Cardiac septum (tissue), 1 donor: ENCODE results near the gene CUBN. TPM values are rescaled to one million over a fixed set of nuclear protein-coding genes. Genes with fewer than 3 reads are reported as not detected.

ENCODE experiments used
- DNase-seq: peaks from one replicate; pipeline ENCODE4 v3.0.0-alpha.2; 2020; ENCODE audit warnings: low spot score
- intact Hi-C: fragments of 100-400 bp; cut with DNase I; formaldehyde crosslinking; loops from one replicate; pipeline ENCODE4 v1.14.0; 2022
- total RNA-seq: library from RNA; stranded (reverse); fragmentation: NEBNext Ultra II Directional; extraction: Animal tissue kit (Norgen Biotek cat#: 25700); gene quantifications from one replicate; pipeline ENCODE4 v1.2.1, GENCODE V29; 2021
- donor health status: DM: no; HTN: no; CAD: no.

Gene CUBN
- total RNA-seq, 1 donor from 2014 or later = 0.54 TPM

DNA sequence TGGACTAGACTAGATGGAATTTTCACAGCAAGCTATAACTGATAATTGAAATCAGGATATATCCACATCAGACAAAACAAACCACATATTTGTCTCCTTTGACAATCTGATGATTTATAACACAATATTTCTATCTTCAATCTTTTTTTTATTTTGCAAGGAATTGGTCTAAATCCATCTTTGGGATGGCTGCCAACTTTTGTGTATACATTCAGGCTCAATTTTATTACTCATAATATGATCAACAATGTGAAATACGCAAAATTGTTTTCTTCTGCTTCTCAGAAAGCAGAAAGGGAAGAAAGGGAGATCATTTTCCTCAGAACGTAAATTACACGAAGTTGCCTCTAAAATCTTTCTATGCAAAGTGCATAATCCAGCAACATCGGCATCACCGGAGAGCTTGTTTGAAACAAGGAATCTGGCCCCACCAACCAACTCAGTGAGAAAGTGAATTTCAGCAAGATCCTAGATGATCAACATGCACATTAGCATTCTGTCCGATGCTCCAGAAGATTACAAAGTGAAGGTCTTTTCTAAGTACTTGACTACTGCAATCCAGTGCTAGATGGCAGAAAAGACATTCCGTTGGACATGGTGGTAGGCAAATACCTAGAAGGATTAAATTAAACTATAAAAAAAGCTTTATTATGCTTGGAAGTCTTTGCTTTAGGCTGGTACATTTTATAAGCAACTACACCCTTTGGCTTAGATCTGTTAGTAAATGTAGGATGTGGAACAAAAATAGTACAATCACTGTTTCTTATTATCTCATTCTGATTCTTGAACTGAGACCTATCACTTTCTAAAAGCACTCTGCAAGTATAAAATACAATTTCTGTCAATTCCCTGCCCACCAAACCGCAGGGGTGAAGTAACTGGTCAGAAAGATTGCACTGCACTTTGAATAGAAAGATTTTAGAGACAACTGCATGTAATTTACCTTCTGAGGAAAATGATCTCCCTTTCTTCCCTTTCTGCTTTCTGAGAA, 186.0 kb downstream of the CUBN start:
- DNase-seq = no peak

DNA sequence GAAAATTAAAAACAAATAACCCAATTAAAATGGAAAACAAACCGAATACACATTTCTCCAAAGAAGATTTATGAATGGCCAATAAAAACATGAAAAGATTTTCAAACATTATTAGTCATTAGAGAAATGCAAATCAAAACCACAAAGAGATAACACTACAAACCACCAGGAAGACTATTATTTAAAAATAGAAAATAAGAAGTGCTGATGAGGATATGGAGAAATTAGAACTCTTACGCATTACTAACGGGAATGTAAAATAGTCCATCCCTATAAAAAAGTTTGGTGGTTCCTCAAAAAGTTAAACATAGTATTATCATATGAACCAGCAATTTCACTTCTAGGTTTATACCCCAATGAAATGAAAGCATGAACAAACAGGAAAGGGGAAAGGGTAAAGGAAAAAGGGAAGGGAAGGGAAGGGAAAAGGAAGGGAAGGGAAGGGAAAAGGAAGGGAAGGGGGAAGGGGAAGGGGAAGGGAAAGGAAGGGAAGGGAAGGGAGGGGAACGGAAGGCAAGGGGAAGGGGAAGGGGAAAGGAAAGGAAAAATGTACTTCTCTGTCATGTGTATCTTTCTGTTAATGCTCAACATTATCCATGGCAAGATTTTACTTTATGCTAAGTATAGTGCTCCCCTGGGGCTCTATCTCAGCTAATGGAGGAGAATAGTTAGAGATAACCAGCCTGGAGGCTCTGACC, 187.1 kb downstream of the CUBN start:
- no peak for DNase-seq
- intact Hi-C loops = no loop called here

More for the DNA sequence above, 186.0 kb downstream of the CUBN start:
- intact Hi-C loops = no loop called here

DNA sequence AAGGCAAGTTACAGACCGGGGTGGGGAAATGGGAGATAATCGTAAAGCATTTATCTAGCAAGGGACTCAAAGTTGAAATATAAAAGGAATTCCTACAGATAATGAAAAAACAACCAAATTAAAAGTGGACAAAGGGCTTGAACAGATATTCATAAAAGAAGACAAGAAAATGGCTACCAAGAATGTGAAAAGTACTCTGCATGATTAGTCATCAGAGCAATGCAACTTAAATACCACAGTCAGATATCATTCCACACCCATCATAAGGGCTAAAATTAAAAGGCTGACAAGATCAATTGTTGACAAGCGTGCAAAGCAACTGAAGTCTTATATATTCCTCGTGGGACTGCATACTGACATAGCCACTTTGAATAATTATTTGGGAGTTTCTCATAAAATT, 187.7 kb downstream of the CUBN start:
- no peak for DNase-seq

DNA sequence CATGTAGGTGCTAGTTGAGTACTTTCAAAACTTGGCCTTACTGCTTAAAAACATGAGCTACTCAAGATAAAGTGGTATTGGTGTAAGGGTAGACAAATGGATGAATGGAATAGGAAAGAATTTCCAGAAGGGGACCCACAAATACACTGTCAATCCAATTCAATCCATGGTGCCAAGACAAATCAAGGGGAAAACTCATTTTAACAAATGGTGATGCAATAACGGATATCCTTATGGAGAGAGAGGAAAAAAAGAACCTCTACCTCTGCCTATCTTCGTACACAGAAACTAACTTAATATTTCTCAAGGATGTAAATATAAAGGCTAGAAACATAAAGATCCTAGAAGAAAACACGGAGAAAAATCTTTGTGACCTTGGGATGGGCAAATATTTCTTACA, 188.5 kb downstream of the CUBN start:
- intact Hi-C loops = no loop called here
- DNase-seq = no peak

More for the DNA sequence above, 187.7 kb downstream of the CUBN start:
- intact Hi-C loops = no loop called here

DNA sequence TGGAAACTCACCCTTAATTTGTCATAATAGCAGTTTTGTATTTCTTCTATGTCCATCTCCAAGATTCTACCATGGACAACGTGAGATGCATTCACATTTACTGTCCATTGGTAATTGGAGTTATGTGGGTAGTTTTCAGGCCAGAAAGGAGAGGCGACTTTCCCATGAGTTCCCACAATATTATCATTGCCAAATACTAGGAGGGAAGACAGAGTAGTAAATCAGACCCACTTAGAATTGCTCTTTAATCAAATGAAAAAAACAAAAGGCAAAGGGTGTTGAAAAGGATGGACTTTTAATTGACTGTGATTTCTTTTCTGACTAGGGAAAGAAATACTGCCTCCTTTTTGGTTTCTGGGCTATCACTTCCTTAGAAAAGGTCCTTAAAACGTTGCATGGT, 190.7 kb downstream of the CUBN start:
- intact Hi-C loops = no loop called here
- DNase-seq = no peak

DNA sequence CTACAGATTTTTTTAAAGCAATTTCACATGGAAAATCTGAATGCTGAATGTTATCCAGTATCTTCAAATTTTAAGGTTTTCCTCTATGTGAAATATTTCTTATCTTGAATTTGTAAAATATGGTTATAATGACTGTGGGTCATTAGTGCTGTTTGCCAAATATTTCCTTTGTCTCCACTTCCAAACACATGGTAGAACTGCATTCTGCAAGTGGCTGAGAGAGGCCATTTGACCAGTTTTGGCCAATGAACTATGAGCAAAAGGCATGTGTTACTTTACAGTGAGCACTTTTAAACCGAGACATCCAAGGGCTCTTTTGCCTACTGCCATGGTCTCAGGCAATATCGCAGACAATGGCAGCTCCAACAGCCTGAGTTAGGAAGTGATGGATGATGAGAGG, 195.2 kb downstream of the CUBN start:
- no peak for DNase-seq
- intact Hi-C loops = no loop called here

DNA sequence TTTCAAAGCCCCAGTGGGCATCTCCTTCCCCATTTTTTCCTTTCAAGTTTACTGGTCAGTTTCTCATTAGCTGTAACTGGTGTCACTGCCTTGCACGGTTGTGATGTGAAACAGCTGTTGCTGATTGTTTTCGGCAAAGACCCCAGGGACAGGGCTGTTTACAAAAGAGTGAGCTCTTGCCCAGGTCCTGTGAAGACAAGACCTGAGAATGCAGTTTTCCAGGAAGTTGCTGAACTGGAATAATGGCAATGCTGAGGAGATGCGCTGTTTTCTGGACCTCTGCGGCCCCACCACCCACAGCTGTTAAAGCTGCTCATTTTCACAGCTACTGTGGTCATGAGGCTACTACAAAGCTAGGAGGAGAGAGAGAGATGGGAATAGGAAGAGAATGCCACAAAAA, 195.8 kb downstream of the CUBN start:
- intact Hi-C loops = no loop called here
- no peak for DNase-seq

DNA sequence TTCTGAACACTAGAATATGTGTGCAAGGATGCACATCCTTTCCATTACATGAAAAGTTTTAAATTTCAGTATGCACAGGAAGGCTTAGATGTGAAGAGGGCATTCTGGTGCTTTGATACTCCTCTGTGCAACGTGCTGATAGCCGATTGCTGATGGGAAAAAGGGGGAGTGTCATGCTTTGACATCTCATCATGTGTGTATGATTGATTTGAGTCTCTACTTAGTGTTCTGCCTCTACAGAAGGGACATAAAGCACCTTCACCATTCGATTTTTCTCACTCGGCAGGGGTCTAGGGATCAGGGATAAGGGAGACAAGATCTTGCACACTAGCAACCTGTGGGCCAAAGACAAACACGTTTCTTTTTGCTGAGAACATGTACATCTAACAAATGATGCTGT, 197.7 kb downstream of the CUBN start:
- DNase-seq = no peak
- intact Hi-C loops = no loop called here

DNA sequence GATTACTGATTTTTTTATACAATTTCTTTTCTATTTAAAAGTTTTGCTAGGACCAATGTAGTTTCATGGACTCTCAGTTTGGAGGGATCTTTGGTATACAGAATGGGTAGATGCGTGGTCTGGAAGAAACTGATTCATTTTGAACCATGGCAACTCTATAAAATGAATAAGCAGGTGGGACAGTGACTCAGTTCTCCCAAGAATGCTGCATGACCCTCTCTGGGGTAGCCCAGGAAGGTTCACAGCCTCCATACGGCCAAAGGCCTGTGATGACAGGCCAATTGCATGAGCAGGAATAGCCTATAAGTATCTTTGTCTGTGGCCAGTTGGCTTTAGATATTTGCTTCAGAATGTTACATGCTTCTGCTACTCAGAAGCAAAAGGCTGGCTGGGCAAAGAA, 199.1 kb downstream of the CUBN start:
- intact Hi-C loops = no loop called here

DNA sequence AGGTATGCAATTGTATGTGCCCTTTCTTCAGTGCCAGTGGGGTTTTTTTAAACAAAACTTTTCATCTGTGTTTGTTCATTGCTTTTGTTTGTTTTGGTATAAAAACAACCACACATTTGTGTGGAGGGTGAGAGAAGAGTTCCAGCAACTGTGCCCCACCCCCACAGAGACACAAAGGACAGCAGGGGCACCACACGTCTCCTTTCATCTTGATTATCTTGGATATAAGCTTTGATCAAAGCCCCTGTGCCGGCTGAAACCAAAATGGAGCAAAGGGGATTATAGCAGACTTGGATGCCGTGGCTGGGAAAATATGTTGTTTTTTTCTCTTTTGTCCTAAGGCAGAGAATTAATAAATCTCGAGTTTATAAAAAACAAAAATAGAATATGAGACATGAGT, 200.5 kb downstream of the CUBN start:
- intact Hi-C loops = no loop called here
- no peak for DNase-seq

More for the DNA sequence above, 199.1 kb downstream of the CUBN start:
- no peak for DNase-seq

DNA sequence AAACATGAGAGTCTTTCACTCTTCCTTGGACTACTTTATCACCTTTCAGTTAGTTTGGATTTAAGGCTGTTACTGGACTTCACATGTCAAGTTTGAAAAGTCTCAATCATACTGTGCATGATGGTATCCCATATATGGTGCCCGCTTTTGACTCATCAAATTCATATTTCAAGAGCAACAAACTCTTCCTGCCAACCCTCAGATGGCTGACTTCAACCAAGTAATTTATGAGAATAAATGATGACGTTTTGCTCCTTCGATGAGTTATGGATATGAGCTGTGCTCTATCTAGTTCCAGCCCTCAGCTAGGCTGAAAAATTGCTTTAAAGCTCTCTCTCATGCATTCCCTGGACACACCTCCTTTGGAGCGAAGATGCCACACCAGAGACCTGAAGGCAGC, 202.1 kb downstream of the CUBN start:
- intact Hi-C loops = no loop called here
- DNase-seq = no peak

DNA sequence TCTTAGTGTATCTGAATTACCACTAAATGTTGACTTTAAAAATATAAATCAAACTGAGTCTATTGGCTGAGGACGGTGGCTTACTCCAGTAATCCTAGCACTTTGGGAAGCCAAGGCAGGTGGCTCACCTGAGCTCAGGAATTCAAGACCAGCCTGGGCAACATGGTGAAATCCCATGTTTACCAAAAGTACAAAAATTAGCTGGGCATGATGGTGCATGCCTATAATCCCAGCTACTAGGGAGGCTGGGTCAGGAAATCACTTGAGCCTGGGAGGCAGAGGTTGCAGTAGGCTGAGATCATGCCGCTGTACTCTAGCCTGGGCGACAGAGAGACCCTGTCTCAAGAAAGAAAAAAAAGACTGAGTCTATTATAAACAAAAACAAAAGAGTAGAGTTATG, 205.9 kb downstream of the CUBN start:
- no peak for DNase-seq
- intact Hi-C loops = no loop called here

DNA sequence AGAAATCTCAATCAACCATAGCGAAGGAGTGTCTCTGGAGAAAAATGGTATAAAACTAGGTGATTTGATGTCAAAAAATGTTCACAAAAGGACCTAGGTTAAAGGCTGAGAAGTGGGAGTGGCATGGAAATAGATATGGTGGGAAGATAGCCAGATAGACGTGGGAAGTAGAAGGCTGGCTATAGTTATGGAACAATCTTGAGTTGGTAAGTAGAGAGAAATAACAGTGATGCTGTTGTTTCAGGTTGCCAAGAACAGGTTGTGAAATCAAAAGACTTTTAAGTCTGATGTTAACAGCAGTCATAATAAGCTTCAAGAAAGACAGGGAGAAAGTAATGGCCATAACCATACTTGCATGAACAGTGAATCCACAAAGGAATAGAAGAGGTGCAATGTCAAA, 206.3 kb downstream of the CUBN start:
- DNase-seq = no peak
- intact Hi-C loops = no loop called here

DNA sequence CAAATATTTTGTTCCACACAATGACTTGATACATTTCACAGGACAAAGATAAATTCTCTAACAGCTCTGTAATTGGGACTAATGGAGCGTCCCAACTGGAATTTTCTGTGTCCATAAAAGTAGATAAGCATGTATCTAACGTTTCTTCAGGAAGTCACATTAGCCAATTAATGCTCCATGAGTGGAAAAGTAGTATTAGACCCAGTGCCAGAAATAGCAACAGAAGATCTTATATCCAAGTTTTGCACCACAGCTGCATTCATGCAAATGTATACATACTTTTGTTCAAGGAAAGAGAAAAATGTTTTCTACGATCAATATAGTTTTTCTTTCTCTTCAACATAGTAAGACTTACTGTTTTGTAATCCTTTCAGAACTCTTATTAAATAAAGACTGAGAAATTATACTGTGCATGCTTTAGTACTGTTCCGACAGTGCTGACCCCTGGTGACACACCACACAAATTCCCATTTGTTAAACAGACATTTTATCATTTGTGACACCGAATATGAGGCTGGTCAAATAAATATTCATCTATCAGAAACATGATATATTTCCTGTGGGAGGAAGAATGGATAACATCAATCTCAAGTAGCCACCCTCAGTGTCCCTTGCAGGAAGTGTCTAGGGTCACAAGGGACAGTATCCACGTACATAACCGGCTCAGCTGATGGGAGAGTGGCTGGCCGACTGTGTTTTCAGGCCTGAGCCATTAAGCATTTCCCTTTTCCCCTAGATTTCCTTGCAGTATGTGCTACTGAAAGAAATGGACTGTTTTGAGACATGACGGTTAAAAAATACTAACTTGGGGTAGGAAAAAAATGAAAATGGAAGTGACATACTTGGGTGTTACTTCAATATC, 210.3 kb downstream of the CUBN start:
- intact Hi-C loops = no loop called here

DNA sequence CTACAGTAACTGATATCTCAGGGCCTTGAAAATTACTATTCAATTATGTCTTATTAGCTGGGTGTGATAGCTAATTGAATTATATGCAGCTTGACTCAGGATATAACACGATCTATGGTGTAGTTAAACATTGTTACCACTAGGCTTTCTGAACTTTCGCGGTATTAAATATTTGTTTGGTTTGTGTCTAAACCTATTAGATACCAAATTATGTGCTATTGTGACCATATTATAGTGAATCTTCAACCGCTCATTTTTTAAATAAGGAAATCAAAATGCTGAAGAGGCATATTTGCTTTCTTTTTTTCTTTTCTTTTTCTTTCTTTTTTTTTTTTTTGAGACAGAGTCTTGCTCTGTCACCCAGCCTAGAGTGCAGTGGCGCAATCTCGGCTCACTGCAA, 213.1 kb downstream of the CUBN start:
- no peak for DNase-seq
- intact Hi-C loops = no loop called here

More for the DNA sequence above, 210.3 kb downstream of the CUBN start:
- no peak for DNase-seq

DNA sequence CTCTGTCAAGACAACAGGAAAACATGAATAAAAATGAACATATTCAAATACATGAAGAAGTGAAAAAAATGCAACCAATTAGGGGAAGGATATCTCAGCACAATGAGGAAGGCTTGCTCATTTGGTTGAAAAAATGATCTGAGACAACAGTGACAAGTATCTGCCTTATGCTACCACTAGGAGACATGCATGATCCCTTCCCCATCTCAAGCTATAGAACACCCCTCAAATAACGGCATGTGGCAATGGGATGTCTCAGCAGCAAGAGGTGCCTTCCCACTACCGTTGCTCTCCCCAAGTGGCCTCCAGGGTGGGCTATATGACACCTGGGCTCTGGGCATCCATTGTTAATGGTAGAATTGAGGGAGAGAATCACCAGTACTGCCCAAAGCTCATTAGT, 214.3 kb downstream of the CUBN start:
- intact Hi-C loops = no loop called here
- DNase-seq = no peak

DNA sequence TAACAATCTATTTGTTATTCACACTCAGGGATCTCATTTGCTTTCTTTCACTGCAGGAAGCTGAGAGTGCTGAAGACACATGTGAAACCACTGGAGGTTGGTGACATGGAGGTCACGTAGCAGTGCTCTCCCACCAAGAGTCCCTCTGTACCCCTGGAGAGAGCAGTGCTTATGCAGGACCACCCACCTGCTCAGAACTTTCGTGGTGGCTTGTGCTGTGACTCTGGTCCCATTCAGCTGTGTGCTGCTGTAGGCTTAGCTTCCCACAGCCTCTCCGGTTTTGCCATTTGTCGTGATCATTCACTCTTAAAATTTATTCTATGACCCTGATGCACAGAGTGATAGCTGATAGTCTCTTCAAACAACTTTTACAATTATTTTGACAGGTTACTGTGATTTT, 216.3 kb downstream of the CUBN start:
- no peak for DNase-seq
- intact Hi-C loops = no loop called here

DNA sequence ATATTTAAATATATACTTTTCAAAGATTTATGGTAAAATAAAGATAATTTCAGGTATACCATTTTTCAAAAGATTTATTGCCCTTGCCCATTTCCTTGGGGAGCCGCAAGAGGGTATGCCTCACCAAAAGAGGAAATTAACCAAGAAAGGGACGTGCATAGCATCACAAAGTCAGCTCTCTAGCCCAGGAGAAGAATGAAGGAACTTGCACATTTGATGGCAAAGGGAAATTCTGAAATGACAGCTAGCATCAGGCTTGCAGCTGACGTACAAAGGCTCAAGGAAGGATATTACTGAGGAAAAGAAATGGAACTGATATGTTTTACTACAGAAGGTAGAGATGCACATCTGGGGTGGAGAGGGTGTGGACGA, 218.8 kb downstream of the CUBN start:
- intact Hi-C loops = no loop called here
- no peak for DNase-seq

DNA sequence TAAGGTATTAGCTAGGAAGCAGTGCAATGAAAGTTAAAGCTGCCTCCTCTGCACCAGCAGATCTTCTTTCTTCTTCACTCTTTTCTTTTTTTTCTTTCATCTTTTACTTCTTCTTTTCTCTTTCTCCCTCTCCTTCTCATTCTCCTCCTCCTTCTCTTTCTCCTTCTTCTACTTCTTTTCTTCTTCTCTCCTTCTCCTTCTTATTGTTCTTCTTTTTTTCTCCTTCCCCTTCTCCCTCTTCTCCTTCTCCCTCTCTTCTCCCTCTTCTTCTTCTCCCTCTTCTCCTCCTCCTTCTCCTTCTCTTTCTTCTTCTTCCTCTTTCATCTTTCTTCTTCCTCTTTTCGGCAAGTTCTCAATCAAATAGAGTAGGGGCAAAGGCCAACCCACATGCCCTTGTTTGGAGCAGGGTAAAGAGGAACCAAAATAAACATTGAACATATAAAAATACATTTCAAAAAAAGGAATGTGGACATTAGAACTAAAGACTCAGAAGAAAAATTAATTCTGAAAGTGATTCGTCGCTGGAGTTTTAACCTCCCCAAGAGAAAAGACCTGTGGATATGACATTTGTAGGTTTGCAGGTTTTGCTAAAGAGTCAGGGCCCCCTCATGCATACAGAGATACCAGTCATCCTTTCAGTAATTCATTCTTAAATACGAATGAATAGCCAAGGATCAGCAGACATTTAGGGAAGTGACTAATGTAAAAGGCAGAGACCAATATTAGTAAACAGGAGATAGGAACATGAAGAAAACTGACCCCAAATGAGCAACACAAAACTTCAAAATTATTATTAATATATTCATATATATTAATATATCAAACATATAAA, 219.4 kb downstream of the CUBN start:
- no peak for DNase-seq
- intact Hi-C loops = no loop called here
